HG03571 (cell line): Measurements from ENCODE around the gene APLF.
"Not testable (repeated sequence)": the region's sequence is repeated elsewhere in the genome, so short reads cannot be mapped to it uniquely, and the experiment has no call there.

Source experiments
- ATAC-seq: cut with Tn5 transposase; IDR thresholded peaks from one replicate; pipeline ENCODE4 v1.9.1; 2021; ENCODE audit not compliant: unreplicated experiment

Gene APLF

GRCh38 chr2:68570434-68570833 lies 103.0 kb downstream of the APLF start:
- ATAC-seq: not testable (repeated sequence)

- no peak for ATAC-seq
Observed at GRCh38 chr2:68574202-68574791, 106.9 kb downstream of the APLF start.

- ATAC-seq: no peak
Observed at GRCh38 chr2:68577183-68577582, 109.8 kb downstream of the APLF start.

- ATAC-seq: no peak
Observed at GRCh38 chr2:68579689-68580088, 112.3 kb downstream of the APLF start.

- no peak for ATAC-seq
Observed at GRCh38 chr2:68588589-68588988, 121.2 kb downstream of the APLF start.

GRCh38 chr2:68589963-68590362 lies 122.6 kb downstream of the APLF start:
- no peak for ATAC-seq

GRCh38 chr2:68590702-68591101 lies 123.3 kb downstream of the APLF start:
- no peak for ATAC-seq

- ATAC-seq: no peak
Observed at GRCh38 chr2:68591225-68591624, 123.8 kb downstream of the APLF start.

- no peak for ATAC-seq
Observed at GRCh38 chr2:68594041-68594440, 126.7 kb downstream of the APLF start.

GRCh38 chr2:68594674-68595492 lies 127.5 kb downstream of the APLF start:
- ATAC-seq: no peak

- ATAC-seq: not testable (repeated sequence)
Observed at GRCh38 chr2:68595493-68595785, 128.1 kb downstream of the APLF start.

GRCh38 chr2:68600495-68600894 lies 133.1 kb downstream of the APLF start:
- ATAC-seq: not testable (repeated sequence)

GRCh38 chr2:68603059-68603458 lies 135.7 kb downstream of the APLF start:
- no peak for ATAC-seq

- no peak for ATAC-seq
Observed at GRCh38 chr2:68604077-68604476, 136.7 kb downstream of the APLF start.

GRCh38 chr2:68605939-68606338 lies 138.6 kb downstream of the APLF start:
- no peak for ATAC-seq

- ATAC-seq: no peak
Observed at GRCh38 chr2:68606759-68607158, 139.4 kb downstream of the APLF start.

GRCh38 chr2:68607837-68608236 lies 140.5 kb downstream of the APLF start:
- ATAC-seq: no peak

GRCh38 chr2:68612765-68613519 lies 145.6 kb downstream of the APLF start:
- no peak for ATAC-seq

- no peak for ATAC-seq
Observed at GRCh38 chr2:68620772-68621171, 153.4 kb downstream of the APLF start.

- ATAC-seq: no peak
Observed at GRCh38 chr2:68623820-68624219, 156.4 kb downstream of the APLF start.

GRCh38 chr2:68627615-68628014 lies 160.2 kb downstream of the APLF start:
- no peak for ATAC-seq
